NCI-H82 (cell line): ENCODE results near the gene ANO5.
"Not testable (repeated sequence)": the region's sequence is repeated elsewhere in the genome, so short reads cannot be mapped to it uniquely, and the experiment has no call there.

ENCODE experiments used
- DNase-seq: peaks from one replicate; lab custom pipeline; 2025; lab: John Stamatoyannopoulos, UW

ANO5 gene

GRCh38 chr11:22197139-22198005 is 4.5 kb downstream of the ANO5 start:
- DNase-seq = no peak

GRCh38 chr11:22199243-22199642 is 6.4 kb downstream of the ANO5 start:
- DNase-seq = no peak

GRCh38 chr11:22203281-22203680 is 10.4 kb downstream of the ANO5 start:
- no peak for DNase-seq

GRCh38 chr11:22207162-22207561 is 14.3 kb downstream of the ANO5 start:
- no peak for DNase-seq

GRCh38 chr11:22208151-22208858 is 15.4 kb downstream of the ANO5 start:
- no peak for DNase-seq

- DNase-seq = no peak
Observed at GRCh38 chr11:22216940-22217339, 24.1 kb downstream of the ANO5 start.

GRCh38 chr11:22221143-22221542 is 28.3 kb downstream of the ANO5 start:
- DNase-seq = no peak

GRCh38 chr11:22225190-22225589 is 32.3 kb downstream of the ANO5 start:
- no peak for DNase-seq

GRCh38 chr11:22234743-22235142 is 41.9 kb downstream of the ANO5 start:
- DNase-seq = peak; percentile 1

GRCh38 chr11:22244986-22245592 is 52.2 kb downstream of the ANO5 start:
- DNase-seq = peak; percentile 65

GRCh38 chr11:22246992-22247391 is 54.1 kb downstream of the ANO5 start:
- DNase-seq = no peak

- DNase-seq = no peak
Observed at GRCh38 chr11:22249871-22250270, 57.0 kb downstream of the ANO5 start.

GRCh38 chr11:22256876-22257275 is 64.0 kb downstream of the ANO5 start:
- no peak for DNase-seq

- DNase-seq = no peak
Observed at GRCh38 chr11:22263613-22264012, 70.7 kb downstream of the ANO5 start.

- DNase-seq = not testable (repeated sequence)
Observed at GRCh38 chr11:22268983-22269624, 76.2 kb downstream of the ANO5 start.

GRCh38 chr11:22273781-22274180 is 80.9 kb downstream of the ANO5 start:
- no peak for DNase-seq

GRCh38 chr11:22275600-22275999 is 82.7 kb downstream of the ANO5 start:
- no peak for DNase-seq

- DNase-seq = no peak
Observed at GRCh38 chr11:22276535-22276934, 83.7 kb downstream of the ANO5 start.

GRCh38 chr11:22284991-22285390 is 92.1 kb downstream of the ANO5 start:
- not testable (repeated sequence) for DNase-seq

GRCh38 chr11:22302368-22302767 is 109.5 kb downstream of the ANO5 start:
- DNase-seq = peak; percentile 20

- DNase-seq = peak; percentile 69
Observed at GRCh38 chr11:22304337-22304961, 111.6 kb downstream of the ANO5 start.

- DNase-seq = no peak
Observed at GRCh38 chr11:22317656-22318055, 124.8 kb downstream of the ANO5 start.
